GM12878 (cell line): ENCODE data around the gene NMBR. TPM values are rescaled to one million over a fixed set of nuclear protein-coding genes. Genes with fewer than 3 reads are reported as not detected.

ENCODE experiments used
- ATAC-seq: fragments of 200-7000 bp; cut with Tn5 transposase; 3 replicates; pipeline ENCODE4 v1.9.1; 2020; ENCODE audit warnings: mild to moderate bottlenecking, moderate library complexity
- BruUV-seq: library from RNA; stranded (reverse); fragments of 400-500 nt; replicated peaks from 2 replicates; lab custom pipeline; 2021; lab: Mats Ljungman, UMichigan
- CTCF ChIA-PET: fragments of 300-600 bp; sonication (Branson Sonifier 250); formaldehyde crosslinking; extraction: SDS; loops from one replicate; lab custom pipeline; 2021; ENCODE audit warnings: inconsistent platforms; lab: Yijun Ruan, JAX
- POLR2A ChIA-PET: fragments of 350-600 bp; formaldehyde crosslinking; extraction: SDS; loops from one replicate; lab custom pipeline; 2021; ENCODE audit warnings: inconsistent platforms; lab: Charles Lee
- RAD21 ChIA-PET: fragments of 300-600 bp; sonication (Branson Sonifier 250); formaldehyde crosslinking; loops from one replicate; lab custom pipeline; 2023; ENCODE audit warnings: antibody characterized with exemption; ENCODE audit not compliant: unreplicated experiment; lab: Charles Lee
- SMC1A ChIA-PET: fragments of 300-600 bp; sonication (Branson Sonifier 250); formaldehyde crosslinking; loops from one replicate; lab custom pipeline; 2023; ENCODE audit not compliant: unreplicated experiment, uncharacterized antibody; lab: Charles Lee
- DNase-seq: peaks from one replicate; pipeline ENCODE4 v3.0.0-alpha.2; 2011; ENCODE audit warnings: low read depth, low spot score
- FAIRE-seq: peaks from 3 replicates; lab custom pipeline; 2011; peaks lifted over from hg19 to GRCh38; lab: Jason Lieb, UNC
- H2AFZ ChIP-seq: 2 replicates; pipeline ENCODE4 v1.6.0; 2011; ENCODE audit warnings: low read depth, low read length, control low read depth; ENCODE audit not compliant: control insufficient read depth
- H3K27ac ChIP-seq: 2 replicates; pipeline ENCODE4 v1.5.1; 2011; ENCODE audit warnings: control low read depth; ENCODE audit not compliant: control insufficient read depth, insufficient read depth
- H3K27me3 ChIP-seq, 2 experiments: replicated peaks in 1 of 2; 2 replicates each; pipeline versions ENCODE4 v1.6.0 to v1.6.1; 2011; ENCODE audit warnings: low read length in 1 of 2; ENCODE audit not compliant: control insufficient read depth in 2 of 2, insufficient read depth in 2 of 2
- H3K36me3 ChIP-seq, 2 experiments: 2 replicates each; pipeline ENCODE4 v1.5.1; 2011; ENCODE audit warnings: low read length in 1 of 2; ENCODE audit not compliant: control insufficient read depth in 2 of 2, insufficient read depth in 2 of 2
- H3K4me1 ChIP-seq: 2 replicates; pipeline ENCODE4 v1.6.1; 2011; ENCODE audit warnings: mild to moderate bottlenecking, low read length, moderate library complexity, mixed read lengths; ENCODE audit not compliant: control insufficient read depth, insufficient read depth
- H3K4me2 ChIP-seq: 2 replicates; pipeline ENCODE4 v1.6.0; 2011; ENCODE audit warnings: control low read depth; ENCODE audit not compliant: control insufficient read depth, insufficient read depth
- H3K4me3 ChIP-seq: fragments of 200-600 bp; sonication (generic); 2 replicates; pipeline ENCODE4 v1.5.1; 2016
- H3K79me2 ChIP-seq: 2 replicates; pipeline ENCODE4 v1.6.0; 2011; ENCODE audit warnings: low read length; ENCODE audit not compliant: control insufficient read depth, insufficient read depth
- H3K9ac ChIP-seq: 2 replicates; pipeline ENCODE4 v1.8.0; 2011; ENCODE audit warnings: low read length, control low read depth, mixed read lengths; ENCODE audit not compliant: control insufficient read depth, insufficient read depth
- H3K9me3 ChIP-seq: replicated peaks from 3 replicates; pipeline ENCODE4 v1.5.1; 2011; ENCODE audit warnings: mild to moderate bottlenecking, low read length; ENCODE audit not compliant: control insufficient read depth, insufficient read depth
- H4K20me1 ChIP-seq: 2 replicates; pipeline ENCODE4 v1.6.0; 2011; ENCODE audit not compliant: control insufficient read depth, insufficient read depth
- ATF7 ChIP-seq: fragments of 450-650 bp; IDR thresholded peaks from 2 replicates; pipeline ENCODE4 v1.6.1; 2016; ENCODE audit warnings: low read depth, mild to moderate bottlenecking
- ETV6 ChIP-seq, 2 experiments: fragments of 450-650 bp in 1 of 2; IDR thresholded peaks in 1 of 2; conservative IDR thresholded peaks in 1 of 2; 2 replicates each; pipeline ENCODE4 v1.6.1; 2014; ENCODE audit warnings: antibody characterized with exemption in 1 of 2, borderline replicate concordance in 1 of 2, low read depth in 1 of 2, mild to moderate bottlenecking in 1 of 2, moderate library complexity in 1 of 2
- EZH2 ChIP-seq: IDR thresholded peaks from 2 replicates; pipeline ENCODE4 v1.6.1; 2012; ENCODE audit warnings: low read depth, mild to moderate bottlenecking, control low read depth, inconsistent platforms, low read length, borderline replicate concordance; ENCODE audit not compliant: control insufficient read depth
- FOXM1 ChIP-seq: IDR thresholded peaks from 2 replicates; pipeline ENCODE4 v1.6.1; 2012; ENCODE audit warnings: low read depth, mild to moderate bottlenecking, inconsistent platforms, low read length, moderate library complexity
- JUNB ChIP-seq: IDR thresholded peaks from 2 replicates; pipeline ENCODE4 v1.6.1; 2016; ENCODE audit warnings: antibody characterized with exemption, mild to moderate bottlenecking
- KAT2A ChIP-seq: conservative IDR thresholded peaks from 2 replicates; pipeline ENCODE4 v1.6.1; 2011; ENCODE audit warnings: low read depth, low read length; ENCODE audit not compliant: control insufficient read depth
- MTA2 ChIP-seq: fragments of 450-650 bp; IDR thresholded peaks from 2 replicates; pipeline ENCODE4 v1.6.1; 2016; ENCODE audit warnings: low read depth, mild to moderate bottlenecking, moderate library complexity
- NRF1 ChIP-seq: conservative IDR thresholded peaks from 2 replicates; pipeline ENCODE4 v1.6.1; 2011; ENCODE audit warnings: mild to moderate bottlenecking, low read depth, low read length, improper control_type of control experiment
- PAX8 ChIP-seq: fragments of 450-650 bp; IDR thresholded peaks from 2 replicates; pipeline ENCODE4 v1.6.1; 2017; ENCODE audit warnings: mild to moderate bottlenecking, moderate library complexity
- RBBP5 ChIP-seq: fragments of 200-600 bp; sonication (generic); conservative IDR thresholded peaks from 2 replicates; pipeline ENCODE4 v1.6.1; 2016
- STAT3 ChIP-seq: IDR thresholded peaks from 2 replicates; pipeline ENCODE4 v1.6.1; 2011; ENCODE audit warnings: low read depth, low read length, improper control_type of control experiment
- YBX1 ChIP-seq: fragments of 450-650 bp; IDR thresholded peaks from 2 replicates; pipeline ENCODE4 v1.6.1; 2016; ENCODE audit warnings: antibody characterized with exemption
- ZBED1 ChIP-seq: IDR thresholded peaks from 2 replicates; pipeline ENCODE4 v1.6.1; 2016; ENCODE audit warnings: borderline replicate concordance
- ZZZ3 ChIP-seq: IDR thresholded peaks from 2 replicates; pipeline ENCODE4 v1.6.1; 2011; ENCODE audit warnings: low read depth; ENCODE audit not compliant: control insufficient read depth, insufficient read length
- in situ Hi-C: fragments of 300-500 bp; cut with MboI; formaldehyde crosslinking; loops from 9 replicates; pipeline ENCODE4 v1.14.3; 2018; ENCODE audit warnings: mixed read lengths
- intact Hi-C: fragments of 100-400 bp; cut with micrococcal nuclease; formaldehyde crosslinking; loops from one replicate; pipeline ENCODE4 v1.14.2; 2022; ENCODE audit not compliant: unreplicated experiment
- polyA plus RNA-seq, 11 experiments: library from polyadenylated mRNA; depleted of rRNA in 4 of 11; unstranded in 6 of 11; stranded (reverse) in 5 of 11; fragments of >200 nt; fragmentation: Nextera tagmentation in 4 of 11; fragmentation: Illumina TruSeq in 1 of 11; extraction: Ambion mirVana in 4 of 11; extraction: Trizol in 1 of 11; gene quantifications; 1 replicate in 1 of 11; 2 replicates in 10 of 11; pipeline versions ENCODE4 v1.2.1 to v1.2.3, GENCODE V29; 2011 to 2016; ENCODE audit warnings: inconsistent platforms in 2 of 11, missing spikeins in 2 of 11, low read depth in 1 of 11
- total RNA-seq, 4 experiments: library from RNA; depleted of rRNA in 3 of 4; stranded (reverse); fragments of >200 nt in 3 of 4; fragmentation: Illumina TruSeq in 1 of 4; extraction: Trizol in 1 of 4; gene quantifications; 2 replicates each; pipeline versions ENCODE4 v1.2.1 to v1.2.3, GENCODE V29; 2013 to 2021
- TF ChIP-seq, protein P1 (sequence below): fragments of 450-650 bp; IDR thresholded peaks from 2 replicates; pipeline ENCODE4 v1.6.1; 2016; ENCODE audit warnings: mild to moderate bottlenecking
- TF ChIP-seq, protein P2 (sequence below): fragments of 450-650 bp; IDR thresholded peaks from 2 replicates; pipeline ENCODE4 v1.6.1; 2014; ENCODE audit warnings: mild to moderate bottlenecking
- TF ChIP-seq, protein P3 (sequence below): fragments of 450-650 bp; IDR thresholded peaks from 2 replicates; pipeline ENCODE4 v1.6.1; 2017; ENCODE audit warnings: mild to moderate bottlenecking, low read depth, inconsistent platforms; ENCODE audit not compliant: poor library complexity, severe bottlenecking
- TF ChIP-seq, protein P4 (sequence below): IDR thresholded peaks from 2 replicates; pipeline ENCODE4 v1.6.1; 2011; ENCODE audit warnings: borderline replicate concordance, low read depth, mild to moderate bottlenecking, moderate library complexity, low read length; ENCODE audit not compliant: insufficient read depth, poor library complexity, severe bottlenecking

NMBR gene
- total and polyA plus RNA-seq, 10 of the 15 experiments (the other 5 are each of a cell fraction or from before 2014, with no cell fraction given) = not detected

DNA sequence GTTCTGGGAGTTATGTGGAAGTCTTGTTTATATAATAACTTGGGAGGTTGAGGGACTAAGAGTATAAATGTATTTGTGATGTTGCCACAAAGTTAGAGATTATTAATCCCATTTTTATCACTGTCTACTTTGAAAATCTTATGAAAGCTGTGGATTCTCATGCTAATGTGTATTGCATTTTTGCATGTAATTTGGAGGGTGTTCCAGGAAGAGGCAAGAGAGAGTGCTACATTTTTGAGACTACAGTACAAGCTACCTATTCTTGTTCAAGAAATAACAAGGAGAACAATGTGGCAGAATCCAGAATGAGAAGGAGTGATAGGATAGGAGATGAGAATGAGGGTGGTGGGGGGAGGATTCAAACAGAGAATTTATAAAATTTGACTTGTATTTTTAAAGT lies 35.1 kb upstream of the NMBR start:
- CTCF ChIA-PET = interaction anchor here (1.6 to 1.7 kb wide), 2 partner anchors 25 to 26 kb away, joined by 6 read pairs; no protein-coding TSS in a partner anchor
- intact Hi-C loops = no loop called here
- Histone ChIP-seq H3K27ac (no peak overlapping the region), H3K36me3 (peaks cover 0 to under 1% of the 10 kb centered on the region in 2 experiments; a peak in 1 of 4 replicates), H3K27me3 (no peaks in the 10 kb centered on the region), H3K4me1 (no peaks in the 10 kb centered on the region), H3K9ac (no peak overlapping the region), H3K9me3 (no peaks in the 10 kb centered on the region), H2AFZ (no peak overlapping the region), H4K20me1 (no peaks in the 10 kb centered on the region)
- DNase-seq = no peak
- ATAC-seq = no peak
- RAD21 ChIA-PET = no interaction called here
- in situ Hi-C loops = no loop called here
- SMC1A ChIA-PET = interaction anchor here (1.1 to 1.4 kb wide), 2 partner anchors 17 to 26 kb away, joined by 3 to 5 read pairs; no protein-coding TSS in a partner anchor
- no TSS peak for BruUV-seq
- TF ChIP-seq PAX8 (no peak), MTA2 (no peak), EZH2 (no peak), ZBED1 (no peak), ZZZ3 (no peak), JUNB (no peak), ETV6 (conservative IDR thresholded peaks at IDR 0.05 in 1 of 2, IDR thresholded peaks at IDR 0.05 in 1 of 2; ENCODE audit: borderline replicate concordance in 1 of 2, low read depth in 1 of 2) (no peak), FOXM1 (no peak), ATF7 (no peak), RBBP5 (no peak), NRF1 (no peak), STAT3 (no peak), YBX1 (no peak), KAT2A (no peak)
- TF ChIP-seq, protein P1, sequence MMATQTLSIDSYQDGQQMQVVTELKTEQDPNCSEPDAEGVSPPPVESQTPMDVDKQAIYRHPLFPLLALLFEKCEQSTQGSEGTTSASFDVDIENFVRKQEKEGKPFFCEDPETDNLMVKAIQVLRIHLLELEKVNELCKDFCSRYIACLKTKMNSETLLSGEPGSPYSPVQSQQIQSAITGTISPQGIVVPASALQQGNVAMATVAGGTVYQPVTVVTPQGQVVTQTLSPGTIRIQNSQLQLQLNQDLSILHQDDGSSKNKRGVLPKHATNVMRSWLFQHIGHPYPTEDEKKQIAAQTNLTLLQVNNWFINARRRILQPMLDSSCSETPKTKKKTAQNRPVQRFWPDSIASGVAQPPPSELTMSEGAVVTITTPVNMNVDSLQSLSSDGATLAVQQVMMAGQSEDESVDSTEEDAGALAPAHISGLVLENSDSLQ = no peak
- TF ChIP-seq, protein P2, sequence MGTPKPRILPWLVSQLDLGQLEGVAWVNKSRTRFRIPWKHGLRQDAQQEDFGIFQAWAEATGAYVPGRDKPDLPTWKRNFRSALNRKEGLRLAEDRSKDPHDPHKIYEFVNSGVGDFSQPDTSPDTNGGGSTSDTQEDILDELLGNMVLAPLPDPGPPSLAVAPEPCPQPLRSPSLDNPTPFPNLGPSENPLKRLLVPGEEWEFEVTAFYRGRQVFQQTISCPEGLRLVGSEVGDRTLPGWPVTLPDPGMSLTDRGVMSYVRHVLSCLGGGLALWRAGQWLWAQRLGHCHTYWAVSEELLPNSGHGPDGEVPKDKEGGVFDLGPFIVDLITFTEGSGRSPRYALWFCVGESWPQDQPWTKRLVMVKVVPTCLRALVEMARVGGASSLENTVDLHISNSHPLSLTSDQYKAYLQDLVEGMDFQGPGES = no peak
- TF ChIP-seq, protein P3, sequence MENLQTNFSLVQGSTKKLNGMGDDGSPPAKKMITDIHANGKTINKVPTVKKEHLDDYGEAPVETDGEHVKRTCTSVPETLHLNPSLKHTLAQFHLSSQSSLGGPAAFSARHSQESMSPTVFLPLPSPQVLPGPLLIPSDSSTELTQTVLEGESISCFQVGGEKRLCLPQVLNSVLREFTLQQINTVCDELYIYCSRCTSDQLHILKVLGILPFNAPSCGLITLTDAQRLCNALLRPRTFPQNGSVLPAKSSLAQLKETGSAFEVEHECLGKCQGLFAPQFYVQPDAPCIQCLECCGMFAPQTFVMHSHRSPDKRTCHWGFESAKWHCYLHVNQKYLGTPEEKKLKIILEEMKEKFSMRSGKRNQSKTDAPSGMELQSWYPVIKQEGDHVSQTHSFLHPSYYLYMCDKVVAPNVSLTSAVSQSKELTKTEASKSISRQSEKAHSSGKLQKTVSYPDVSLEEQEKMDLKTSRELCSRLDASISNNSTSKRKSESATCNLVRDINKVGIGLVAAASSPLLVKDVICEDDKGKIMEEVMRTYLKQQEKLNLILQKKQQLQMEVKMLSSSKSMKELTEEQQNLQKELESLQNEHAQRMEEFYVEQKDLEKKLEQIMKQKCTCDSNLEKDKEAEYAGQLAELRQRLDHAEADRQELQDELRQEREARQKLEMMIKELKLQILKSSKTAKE = no peak
- TF ChIP-seq, protein P4, sequence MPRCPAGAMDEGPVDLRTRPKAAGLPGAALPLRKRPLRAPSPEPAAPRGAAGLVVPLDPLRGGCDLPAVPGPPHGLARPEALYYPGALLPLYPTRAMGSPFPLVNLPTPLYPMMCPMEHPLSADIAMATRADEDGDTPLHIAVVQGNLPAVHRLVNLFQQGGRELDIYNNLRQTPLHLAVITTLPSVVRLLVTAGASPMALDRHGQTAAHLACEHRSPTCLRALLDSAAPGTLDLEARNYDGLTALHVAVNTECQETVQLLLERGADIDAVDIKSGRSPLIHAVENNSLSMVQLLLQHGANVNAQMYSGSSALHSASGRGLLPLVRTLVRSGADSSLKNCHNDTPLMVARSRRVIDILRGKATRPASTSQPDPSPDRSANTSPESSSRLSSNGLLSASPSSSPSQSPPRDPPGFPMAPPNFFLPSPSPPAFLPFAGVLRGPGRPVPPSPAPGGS = no peak
- TF ChIP-seq, all 136 proteins: peak for 0
- no peak overlapping the region for H3K4me2 ChIP-seq
- H3K79me2 ChIP-seq = no peaks in the 10 kb centered on the region
- FAIRE-seq = no peak
- H3K4me3 ChIP-seq = no peak overlapping the region
- POLR2A ChIA-PET = no interaction called here
